GM21423 (cell line): ENCODE measurements around the gene ABCB9.

Experiments
- ATAC-seq: cut with Tn5 transposase; IDR thresholded peaks from one replicate; pipeline ENCODE4 v1.9.1; 2021; ENCODE audit warnings: mild to moderate bottlenecking, moderate library complexity; ENCODE audit not compliant: unreplicated experiment

The ABCB9 gene

GRCh38 chr12:122982963-122983788, 16.9 kb upstream of the ABCB9 start:
- ATAC-seq, result no peak

- ATAC-seq, result no peak
Observed at GRCh38 chr12:122982477-122982815, 16.2 kb upstream of the ABCB9 start.

- no peak for ATAC-seq
Observed at GRCh38 chr12:122981587-122982476, 15.6 kb upstream of the ABCB9 start.

- ATAC-seq, result peak; percentile 18
Observed at GRCh38 chr12:122981036-122981471, 14.8 kb upstream of the ABCB9 start.

- ATAC-seq, result peak; percentile 61
Observed at GRCh38 chr12:122980183-122981035, 14.1 kb upstream of the ABCB9 start, which contains the start of gene ARL6IP4. Gene ARL6IP4 (plus strand): TSS chr12:122980681. CDS start chr12:122981140, 459 bp downstream.

- no peak for ATAC-seq
Observed at GRCh38 chr12:122979908-122980182, 13.6 kb upstream of the ABCB9 start.

- ATAC-seq, result no peak
Observed at GRCh38 chr12:122979001-122979907, 13.0 kb upstream of the ABCB9 start.

GRCh38 chr12:122978507-122978955, 12.3 kb upstream of the ABCB9 start:
- no peak for ATAC-seq

GRCh38 chr12:122977655-122978392, 11.6 kb upstream of the ABCB9 start:
- ATAC-seq, result no peak

GRCh38 chr12:122977153-122977552, 10.9 kb upstream of the ABCB9 start:
- no peak for ATAC-seq

GRCh38 chr12:122976648-122976975, 10.3 kb upstream of the ABCB9 start:
- ATAC-seq, result no peak

GRCh38 chr12:122975790-122976647, 9.8 kb upstream of the ABCB9 start:
- ATAC-seq, result no peak

GRCh38 chr12:122974892-122975789, 8.9 kb upstream of the ABCB9 start, which contains the start of gene OGFOD2:
Gene OGFOD2 (plus strand): TSS chr12:122975244. CDS start chr12:122975252, 8 bp downstream.
- ATAC-seq, result peak; percentile 74

GRCh38 chr12:122974274-122974891, 8.1 kb upstream of the ABCB9 start:
- peak; percentile 78 for ATAC-seq

- ATAC-seq, result no peak
Observed at GRCh38 chr12:122969676-122970075, 3.4 kb upstream of the ABCB9 start.

GRCh38 chr12:122968104-122968503, 1.8 kb upstream of the ABCB9 start:
- ATAC-seq, result no peak
